ENCODE results near the gene WDR47. TPM values are rescaled to one million over a fixed set of nuclear protein-coding genes. Genes with fewer than 3 reads are reported as not detected.
A peak's percentile ranks its signal among the peaks of the same experiment; 100 is the strongest.

The WDR47 gene
- 12.6 TPM for polyA plus RNA-seq (2013, experiment 1 of 2; ENCODE audit: insufficient read length)
- polyA plus RNA-seq (2013, experiment 2 of 2; ENCODE audit: insufficient read length), result 15.1 TPM

DNA sequence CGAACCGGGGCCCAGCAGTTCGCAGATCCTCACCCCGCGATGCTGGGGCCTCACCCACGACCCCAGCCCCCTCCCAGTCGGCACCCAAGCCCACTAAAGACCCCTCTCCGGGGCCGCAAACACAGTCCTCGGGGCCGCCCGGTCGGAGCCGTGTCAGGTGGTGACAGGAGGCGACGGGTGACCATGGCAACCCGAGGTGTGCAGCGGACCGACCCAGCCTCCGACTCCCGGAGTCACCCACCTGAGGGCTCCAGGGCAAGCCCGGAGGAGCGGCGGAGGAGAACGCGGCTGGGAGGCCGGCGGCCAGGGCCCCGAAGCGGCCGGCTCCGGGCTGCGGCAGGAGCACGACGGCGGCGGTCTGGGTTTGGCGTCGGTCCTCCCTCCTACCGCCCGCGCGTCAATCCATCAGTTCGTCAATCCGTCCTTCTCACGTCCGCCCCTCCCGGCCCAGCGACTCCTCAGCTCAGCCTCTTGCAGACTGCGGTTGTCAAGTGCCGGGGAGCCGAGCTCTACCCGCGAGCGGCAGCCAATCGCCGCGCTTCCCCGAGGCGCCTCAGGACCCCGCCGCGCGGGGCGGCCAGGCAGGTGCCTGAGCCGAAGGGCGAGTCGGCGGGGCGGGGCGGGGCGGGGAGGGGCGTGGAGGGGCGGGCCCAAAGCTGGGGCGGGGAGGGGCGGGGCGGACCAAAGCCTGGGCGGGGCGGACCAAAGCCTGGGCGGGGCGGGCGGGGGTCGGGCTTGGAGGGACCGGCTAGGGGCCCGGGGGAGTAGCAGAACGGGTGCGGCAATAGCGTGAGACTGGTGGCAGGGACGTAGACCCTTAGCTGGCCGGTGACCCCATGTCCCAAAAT, at the start of gene WDR47:
Gene WDR47 (minus strand): TSS at position 482 of the 848 bp plus-strand sequence. CDS start 18,590 bp downstream, outside the sequence.
- peak; percentile 96 for DNase-seq

- DNase-seq, result peak; percentile 53
Measured at GRCh38 chr1:109091078-109091838, 49.4 kb upstream of the WDR47 start.

DNA sequence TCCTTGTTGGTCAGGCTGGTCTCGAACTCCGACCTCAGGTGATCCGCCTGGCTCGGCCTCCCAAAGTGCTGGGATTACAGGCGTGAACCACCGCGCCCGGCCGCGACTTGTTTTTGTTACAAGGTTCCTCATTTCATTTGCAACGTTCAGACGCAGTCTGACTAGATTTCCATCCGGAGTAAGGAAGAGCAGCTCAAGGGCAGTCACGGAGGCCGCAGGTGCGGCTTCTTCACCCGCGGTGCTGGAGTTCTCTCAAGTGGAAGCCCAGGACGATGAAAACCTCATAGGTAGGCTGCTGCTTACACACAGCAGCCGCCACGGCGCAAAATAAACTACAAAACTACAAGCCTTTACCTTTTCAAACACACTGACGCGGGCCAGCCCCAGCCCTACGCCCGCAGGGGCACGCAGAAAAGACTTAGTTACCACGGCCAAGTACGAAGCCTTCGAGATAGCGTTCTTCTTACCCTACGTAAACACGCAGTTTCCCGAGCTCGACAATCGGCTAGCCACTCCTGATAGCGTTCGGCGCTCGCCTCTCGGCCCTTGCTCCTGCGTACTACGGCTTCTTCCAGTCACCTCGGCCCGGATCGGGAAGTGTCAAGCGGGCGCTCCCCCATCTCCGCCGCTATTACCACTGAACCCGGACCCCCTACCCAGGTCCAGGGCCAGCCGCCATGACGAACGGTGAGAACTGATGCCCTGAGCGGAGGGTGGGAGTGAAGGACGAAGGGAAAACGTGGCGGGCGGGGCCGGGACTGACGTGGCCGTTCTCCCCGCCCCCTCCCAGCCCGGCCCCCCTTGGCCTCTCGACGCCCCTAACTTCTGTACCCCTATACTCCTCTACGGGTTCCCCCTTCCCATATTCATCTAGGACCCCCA, 48.5 kb upstream of the WDR47 start, which contains the start of gene TMEM167B:
Gene TMEM167B (plus strand): TSS at position 569 of the 882 bp plus-strand sequence. CDS start 109 bp downstream, at position 678.
- peak; percentile 93 for DNase-seq

GRCh38 chr1:109089242-109090015, 47.5 kb upstream of the WDR47 start:
- DNase-seq, result peak; percentile 61

DNA sequence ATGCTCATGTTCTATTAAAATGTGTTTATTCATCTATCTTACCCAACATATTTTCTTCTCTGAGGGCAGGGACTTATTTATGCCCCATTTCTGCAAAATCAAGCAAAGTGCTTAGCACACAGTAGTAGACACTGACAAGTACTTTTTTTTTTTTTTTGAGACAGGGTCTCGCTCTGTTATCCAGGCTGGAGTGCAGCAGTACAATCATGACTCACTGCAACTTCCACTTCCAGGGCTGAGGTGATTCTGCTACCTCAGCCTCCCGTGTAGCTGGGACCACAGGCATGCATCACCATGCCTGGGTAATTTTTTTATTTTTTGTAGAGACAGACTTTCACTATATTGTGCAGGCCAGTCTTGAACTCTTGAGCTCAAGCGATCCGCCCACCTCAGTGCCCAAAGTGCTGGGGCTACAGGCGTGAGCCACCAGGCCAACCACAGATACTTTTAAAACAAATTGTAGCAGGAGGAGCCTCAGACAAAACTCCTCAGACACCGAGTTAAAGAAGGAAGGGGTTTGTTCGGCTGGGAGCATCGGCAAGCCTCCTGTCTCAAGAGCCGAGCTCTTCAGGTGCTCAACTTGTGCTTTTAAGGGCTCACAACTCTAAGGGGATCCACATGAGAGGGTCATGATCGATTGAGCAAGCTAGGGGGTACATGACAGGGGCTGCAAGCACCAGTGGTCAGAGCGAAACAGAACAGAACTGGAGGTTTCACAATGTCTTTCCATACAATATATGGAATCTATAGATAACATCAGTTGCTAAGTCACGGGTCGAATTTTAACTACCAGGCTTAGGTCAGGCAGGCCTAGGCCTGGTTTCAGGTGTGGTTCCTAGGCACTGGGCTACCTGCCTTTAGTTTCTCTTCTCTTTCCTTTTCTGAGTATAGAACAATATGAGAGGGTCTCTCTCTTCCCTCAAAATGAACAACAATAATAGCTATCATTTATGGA, 42.9 kb upstream of the WDR47 start:
- DNase-seq, result no peak

DNA sequence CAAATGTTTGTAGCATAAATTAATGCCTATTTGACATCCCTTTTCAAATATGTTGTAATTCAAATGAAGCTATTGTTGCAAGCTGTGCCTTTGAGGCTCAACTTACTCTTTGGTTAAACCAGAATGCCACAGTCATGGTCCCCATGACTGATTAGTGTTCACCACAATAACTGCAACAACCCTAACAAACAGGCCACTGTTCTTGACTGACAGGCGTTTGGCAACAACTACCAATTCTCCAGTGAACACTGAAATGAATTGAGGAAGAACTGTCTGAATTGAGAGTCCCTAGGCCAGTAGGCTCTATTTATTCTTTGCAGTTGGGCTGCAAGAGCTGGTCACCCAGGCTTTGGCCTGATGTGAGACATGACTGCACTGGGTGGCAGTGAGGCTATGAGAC, 42.0 kb upstream of the WDR47 start:
- no peak for DNase-seq

DNA sequence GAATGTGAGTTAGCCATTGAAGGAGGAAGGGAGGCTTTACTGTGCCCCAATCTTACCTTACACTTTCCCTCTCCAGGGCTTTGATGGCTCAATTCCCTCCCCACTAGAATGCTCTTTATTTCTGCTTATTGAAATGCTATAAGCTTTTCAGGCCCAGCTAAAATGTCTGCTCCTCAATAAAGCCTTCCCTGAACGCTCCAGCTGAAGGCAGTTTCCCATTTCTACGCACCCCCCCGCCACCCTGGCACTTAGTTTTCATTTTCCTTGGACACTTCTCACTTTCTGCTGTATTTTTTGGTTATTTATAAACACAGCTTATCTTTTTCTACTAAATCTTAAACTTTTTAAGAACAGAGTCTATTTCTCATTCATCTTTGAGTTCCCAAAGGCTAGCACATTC, 41.6 kb upstream of the WDR47 start:
- DNase-seq, result no peak

DNA sequence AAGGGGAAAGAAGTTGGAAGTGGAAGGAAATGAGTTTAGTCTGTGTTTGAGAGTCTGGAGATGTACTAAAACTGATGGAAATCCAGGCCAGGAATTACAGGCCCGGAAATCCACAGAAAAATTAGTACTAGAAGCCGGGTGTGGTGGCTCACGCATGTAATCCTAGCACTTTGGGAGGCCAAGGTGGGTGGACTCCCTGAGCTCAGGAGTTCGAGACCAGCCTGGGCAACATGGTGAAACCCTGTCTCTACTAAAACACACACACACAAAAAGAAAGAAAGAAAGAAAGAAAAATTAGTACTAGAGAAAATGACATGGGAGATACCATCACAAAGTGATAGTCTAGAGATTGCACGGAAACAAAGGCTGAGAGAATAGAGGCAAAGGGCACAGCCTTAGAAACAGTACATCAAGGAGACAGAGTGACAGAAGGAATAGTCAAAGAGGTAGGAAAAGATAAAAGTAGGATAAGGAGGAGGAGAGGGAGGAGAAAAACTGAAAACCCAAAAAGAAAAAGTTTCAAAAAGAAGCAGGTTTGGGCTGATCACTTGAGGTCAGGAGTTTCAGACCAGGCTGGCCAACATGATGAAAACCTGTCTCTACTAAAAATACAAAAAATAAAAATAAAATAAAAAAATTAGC, 38.7 kb upstream of the WDR47 start:
- DNase-seq, result no peak

DNA sequence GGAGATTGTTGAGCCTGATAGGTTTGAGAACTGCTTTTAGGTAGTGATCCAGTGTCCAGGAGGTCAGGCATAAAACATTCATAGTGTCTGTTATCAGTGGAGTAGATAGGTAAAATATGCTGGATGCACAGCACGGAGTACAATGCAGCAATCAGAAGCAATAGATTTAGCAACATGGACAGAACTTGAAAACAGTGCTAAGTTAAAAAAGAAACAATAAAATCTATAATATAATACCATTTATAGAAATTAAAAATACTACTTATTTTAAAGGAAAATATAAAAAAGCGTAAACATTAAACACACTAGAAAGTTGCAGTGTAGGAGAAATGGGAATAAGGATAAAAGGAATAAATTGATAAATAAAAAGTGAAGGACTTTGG, 37.3 kb upstream of the WDR47 start:
- DNase-seq, result no peak

- DNase-seq, result no peak
Measured at GRCh38 chr1:109078317-109078716, 36.4 kb upstream of the WDR47 start.

DNA sequence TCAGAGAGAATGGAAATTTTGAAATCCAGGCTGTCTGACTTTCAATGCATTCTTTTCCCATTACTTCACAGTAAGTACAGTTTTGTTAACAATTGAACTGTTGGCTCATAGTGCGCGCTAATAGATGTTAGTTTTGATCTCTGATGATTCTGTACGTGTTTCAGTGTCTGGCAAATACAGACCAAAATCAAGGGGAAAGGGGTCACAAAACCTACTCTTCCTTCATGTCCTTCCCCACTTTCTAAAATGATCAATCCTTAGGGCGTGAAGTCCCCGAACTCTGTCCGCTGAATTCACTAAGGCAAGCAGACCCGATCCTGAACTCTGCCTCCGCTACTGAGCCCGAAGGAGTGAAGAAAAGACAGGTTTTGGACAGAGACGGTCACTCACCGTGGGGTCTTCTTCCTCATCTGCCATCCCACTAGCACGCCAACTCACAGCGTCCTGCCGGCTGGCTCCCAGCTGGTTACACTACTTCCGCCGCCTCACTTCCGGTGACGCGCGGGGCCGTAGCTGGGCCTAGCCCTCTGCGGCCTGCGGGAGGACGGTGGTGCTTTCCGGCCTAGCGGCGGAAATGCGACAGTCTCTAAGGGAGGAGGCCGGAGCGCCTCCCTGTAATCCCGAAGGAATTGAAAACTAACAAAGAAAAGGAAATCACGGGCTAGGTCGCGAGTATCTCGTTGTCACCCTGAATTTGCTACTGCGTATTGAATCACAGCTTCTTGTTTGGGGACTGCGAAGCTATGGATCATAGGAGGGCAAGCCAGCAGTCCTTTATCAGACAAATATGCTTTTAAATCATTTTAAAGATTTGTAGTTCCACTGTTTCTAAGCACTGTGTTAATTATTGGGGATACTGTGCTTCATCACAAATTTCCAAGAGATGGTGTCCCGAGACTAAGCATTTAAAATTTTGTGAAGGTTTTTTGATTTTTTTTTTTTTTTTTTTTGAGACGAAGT, 33.9 kb upstream of the WDR47 start, which contains the start of gene TAF13:
Gene TAF13 (minus strand): TSS at position 473 of the 960 bp plus-strand sequence. CDS start 56 bp downstream, at position 417.
- DNase-seq, result peak; percentile 98

DNA sequence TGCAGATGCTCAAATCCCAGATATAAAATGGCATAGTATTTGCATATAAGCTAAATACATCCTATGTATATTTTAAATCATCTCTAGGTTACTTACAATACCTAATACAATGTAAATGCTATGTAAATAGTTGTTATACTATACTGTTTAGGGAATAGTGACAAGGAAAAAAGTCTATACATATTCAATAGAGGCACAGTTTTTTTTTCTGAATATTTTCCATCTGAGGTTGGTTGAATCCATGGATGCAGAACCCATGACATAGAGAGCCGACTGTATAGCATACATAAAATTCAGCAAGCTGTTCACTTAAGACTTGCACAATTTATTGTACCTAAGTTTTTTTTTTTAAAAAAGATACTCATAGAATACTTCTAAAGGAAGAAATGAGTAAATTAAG, 27.4 kb upstream of the WDR47 start:
- no peak for DNase-seq

- no peak for DNase-seq
Measured at GRCh38 chr1:109067883-109068282, 26.0 kb upstream of the WDR47 start.

DNA sequence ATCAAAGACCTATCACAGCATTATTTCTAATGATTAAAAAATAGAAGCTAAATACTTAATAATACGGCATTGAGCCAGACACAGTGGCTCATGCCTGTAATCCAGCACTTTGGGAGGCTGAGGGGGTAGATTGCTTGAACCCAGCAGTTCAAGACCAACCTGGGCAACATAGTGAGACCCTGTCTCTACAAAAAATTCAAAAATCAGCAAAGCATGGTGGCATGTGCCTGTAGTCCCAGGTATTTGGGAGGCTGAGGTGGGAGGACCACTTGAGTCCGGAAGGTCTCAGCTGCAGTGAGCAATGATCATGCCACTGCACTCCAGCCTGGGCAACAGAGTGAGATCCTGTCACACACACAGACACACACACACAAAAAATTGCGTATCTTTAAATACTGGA, 23.2 kb upstream of the WDR47 start:
- no peak for DNase-seq

- DNase-seq, result no peak
Measured at GRCh38 chr1:109061183-109061582, 19.3 kb upstream of the WDR47 start.

DNA sequence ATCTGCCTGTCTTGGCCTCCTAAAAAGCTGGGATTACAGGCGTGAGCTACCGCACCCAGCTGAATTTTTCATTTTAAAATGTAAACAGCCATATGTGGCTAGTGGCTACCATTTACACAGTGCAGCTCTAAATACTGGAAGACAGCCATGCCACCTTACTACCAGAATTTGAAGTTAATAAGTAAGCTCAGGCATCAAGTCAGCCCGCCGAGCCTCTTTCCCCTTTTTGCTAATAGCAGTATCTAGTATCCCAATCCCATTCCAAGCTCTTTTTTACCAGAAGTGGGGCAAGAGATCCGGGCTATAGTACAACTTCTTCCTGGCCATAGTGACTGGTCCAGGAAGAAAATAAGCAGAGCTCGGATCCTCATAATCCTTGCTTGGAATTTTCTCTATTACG, 18.8 kb upstream of the WDR47 start:
- no peak for DNase-seq

GRCh38 chr1:109059026-109059425, 17.1 kb upstream of the WDR47 start:
- DNase-seq, result no peak

- DNase-seq, result no peak
Measured at GRCh38 chr1:109056064-109056463, 14.2 kb upstream of the WDR47 start.

Measured in fibroblast of skin of scalp (primary cell).